ENCODE measurements around the gene ENDOD1.
"Not testable (repeated sequence)": the region's sequence is repeated elsewhere in the genome, so short reads cannot be mapped to it uniquely, and the experiment has no call there.

The ENDOD1 gene

GRCh38 chr11:95089620-95090542 is at the start of gene ENDOD1:
Gene ENDOD1 (plus strand): TSS chr11:95089846. CDS start chr11:95089928, 82 bp downstream.
- ATAC-seq (peak; percentile 93), DNase-seq (peak; percentile 85)

- ATAC-seq (no peak), DNase-seq (no peak)
Measured at GRCh38 chr11:95042239-95042638, 47.4 kb upstream of the ENDOD1 start.

- ATAC-seq (no peak), DNase-seq (no peak)
Measured at GRCh38 chr11:95042906-95043305, 46.7 kb upstream of the ENDOD1 start.

- ATAC-seq = no peak
- no peak for DNase-seq
Measured at GRCh38 chr11:95044010-95044409, 45.6 kb upstream of the ENDOD1 start.

- ATAC-seq (no peak), DNase-seq (no peak)
Measured at GRCh38 chr11:95045812-95046211, 43.8 kb upstream of the ENDOD1 start.

GRCh38 chr11:95049122-95049521 is 40.5 kb upstream of the ENDOD1 start, which contains the start of gene KDM4F:
Gene KDM4F (plus strand): TSS chr11:95049422.
- not testable (repeated sequence) for DNase-seq, ATAC-seq

- DNase-seq (no peak), ATAC-seq (no peak)
Measured at GRCh38 chr11:95050595-95051202, 38.9 kb upstream of the ENDOD1 start.

- DNase-seq = no peak
- ATAC-seq = no peak
Measured at GRCh38 chr11:95054356-95054755, 35.3 kb upstream of the ENDOD1 start.

- ATAC-seq (no peak), DNase-seq (no peak)
Measured at GRCh38 chr11:95055283-95055897, 34.3 kb upstream of the ENDOD1 start.

GRCh38 chr11:95057959-95058358 is 31.7 kb upstream of the ENDOD1 start:
- DNase-seq (no peak), ATAC-seq (peak; percentile 9)

GRCh38 chr11:95058621-95059020 is 31.0 kb upstream of the ENDOD1 start:
- no peak for DNase-seq
- ATAC-seq = no peak

GRCh38 chr11:95059046-95059445 is 30.6 kb upstream of the ENDOD1 start:
- ATAC-seq = no peak
- no peak for DNase-seq

- DNase-seq = no peak
- ATAC-seq = no peak
Measured at GRCh38 chr11:95065336-95065735, 24.3 kb upstream of the ENDOD1 start.

- ATAC-seq (peak; percentile 26), DNase-seq (no peak)
Measured at GRCh38 chr11:95066716-95067038, 23.0 kb upstream of the ENDOD1 start, which contains the start of gene SRSF8. Gene SRSF8 (plus strand): TSS chr11:95066919. CDS start chr11:95067227, 308 bp downstream.

GRCh38 chr11:95067039-95067840 is 22.4 kb upstream of the ENDOD1 start:
- peak; percentile 73 for ATAC-seq
- DNase-seq = peak; percentile 83

- ATAC-seq = no peak
- DNase-seq = no peak
Measured at GRCh38 chr11:95067841-95068219, 21.8 kb upstream of the ENDOD1 start.

GRCh38 chr11:95068549-95068948 is 21.1 kb upstream of the ENDOD1 start:
- DNase-seq (peak; percentile 64), ATAC-seq (peak; percentile 87)

- DNase-seq = no peak
- ATAC-seq = no peak
Measured at GRCh38 chr11:95070471-95070870, 19.2 kb upstream of the ENDOD1 start.

- no peak for DNase-seq
Measured at GRCh38 chr11:95072948-95073347, 16.7 kb upstream of the ENDOD1 start.

GRCh38 chr11:95074792-95075563 is 14.7 kb upstream of the ENDOD1 start:
- DNase-seq (no peak), ATAC-seq (no peak)

More at GRCh38 chr11:95072948-95073347, 16.7 kb upstream of the ENDOD1 start:
- no peak for ATAC-seq

- DNase-seq = no peak
- ATAC-seq = no peak
Measured at GRCh38 chr11:95076416-95076815, 13.2 kb upstream of the ENDOD1 start.
